ENCODE data around the gene CUX1.

GRCh38 chr7:102272917-102273748 is 455.7 kb downstream of the CUX1 start:
- no peak for TF ChIP-seq CTCF (IDR thresholded peaks at IDR 0.05; ENCODE audit: insufficient read depth, low read length)
- no peak for TF ChIP-seq REST (IDR thresholded peaks at IDR 0.05; ENCODE audit: insufficient replicate concordance, low read depth)
- no peak for TF ChIP-seq POLR2AphosphoS5 (IDR thresholded peaks at IDR 0.05; ENCODE audit: low read depth)

All from HL-60 (cell line).